ENCODE data around the gene AMIGO3.
"Not testable (repeated sequence)": the region's sequence is repeated elsewhere in the genome, so short reads cannot be mapped to it uniquely, and the experiment has no call there.

The AMIGO3 gene

GRCh38 chr3:49706456-49707112, 12.9 kb downstream of the AMIGO3 start:
- DNase-seq, result no peak

GRCh38 chr3:49705390-49705960, 14.0 kb downstream of the AMIGO3 start:
- no peak for DNase-seq

GRCh38 chr3:49704629-49705028, 14.9 kb downstream of the AMIGO3 start:
- no peak for DNase-seq

GRCh38 chr3:49703956-49704355, 15.5 kb downstream of the AMIGO3 start:
- DNase-seq, result no peak

GRCh38 chr3:49703443-49703927, 16.0 kb downstream of the AMIGO3 start:
- DNase-seq, result peak; percentile 8

- no peak for DNase-seq
Observed at GRCh38 chr3:49702672-49703071, 16.8 kb downstream of the AMIGO3 start.

GRCh38 chr3:49701388-49702077, 18.0 kb downstream of the AMIGO3 start:
- no peak for DNase-seq

- no peak for DNase-seq
Observed at GRCh38 chr3:49700453-49701128, 18.9 kb downstream of the AMIGO3 start.

- no peak for DNase-seq
Observed at GRCh38 chr3:49700014-49700413, 19.5 kb downstream of the AMIGO3 start.

GRCh38 chr3:49699281-49699979, 20.1 kb downstream of the AMIGO3 start:
- DNase-seq, result no peak

- DNase-seq, result not testable (repeated sequence)
Observed at GRCh38 chr3:49695350-49696015, 24.0 kb downstream of the AMIGO3 start.

GRCh38 chr3:49694409-49695070, 24.9 kb downstream of the AMIGO3 start:
- not testable (repeated sequence) for DNase-seq

- not testable (repeated sequence) for DNase-seq
Observed at GRCh38 chr3:49691481-49691880, 28.0 kb downstream of the AMIGO3 start.

GRCh38 chr3:49690856-49691255, 28.6 kb downstream of the AMIGO3 start:
- not testable (repeated sequence) for DNase-seq

- DNase-seq, result not testable (repeated sequence)
Observed at GRCh38 chr3:49689908-49690624, 29.4 kb downstream of the AMIGO3 start.

GRCh38 chr3:49689046-49689907, 30.2 kb downstream of the AMIGO3 start, which contains the start of the genes MST1 and RNF123:
Gene MST1, minus strand, starts transcription at chr3:49689474. Its CDS starts 783 bp downstream, at chr3:49688691.
Gene RNF123, plus strand, starts transcription at chr3:49689557. Its CDS starts 1,609 bp downstream, at chr3:49691166.
- DNase-seq, result no peak

- not testable (repeated sequence) for DNase-seq
Observed at GRCh38 chr3:49688338-49689045, 31.0 kb downstream of the AMIGO3 start.

GRCh38 chr3:49687424-49687795, 32.1 kb downstream of the AMIGO3 start:
- DNase-seq, result not testable (repeated sequence)

Data from NCI-H2171 (cell line).